Effector memory CD4-positive, alpha-beta T cell (primary cell): ENCODE data around the gene CALR3.

Experiments used
- DNase-seq, 3 donors: peaks; one replicate each; pipeline ENCODE4 v3.0.0-alpha.2; 2020
- H3K27ac ChIP-seq: 2 replicates; pipeline ENCODE4 v1.7.0; 2013; ENCODE audit warnings: mild to moderate bottlenecking, low read length, moderate library complexity; ENCODE audit not compliant: insufficient read depth, poor library complexity, severe bottlenecking
- H3K27me3 ChIP-seq: replicated peaks from 2 replicates; pipeline ENCODE4 v1.7.0; 2013; ENCODE audit warnings: mild to moderate bottlenecking, low read length; ENCODE audit not compliant: insufficient read depth, control insufficient read depth, poor library complexity, severe bottlenecking
- H3K36me3 ChIP-seq: 2 replicates; pipeline ENCODE4 v1.7.0; 2013; ENCODE audit warnings: mild to moderate bottlenecking, low read length, moderate library complexity; ENCODE audit not compliant: control insufficient read depth, insufficient read depth
- H3K4me1 ChIP-seq: 2 replicates; pipeline ENCODE4 v1.7.0; 2013; ENCODE audit warnings: low read length, mild to moderate bottlenecking; ENCODE audit not compliant: control insufficient read depth, insufficient read depth, poor library complexity, severe bottlenecking
- H3K4me3 ChIP-seq: 2 replicates; pipeline ENCODE4 v1.7.0; 2013; ENCODE audit warnings: low read length, low read depth, mild to moderate bottlenecking; ENCODE audit not compliant: insufficient read depth, poor library complexity, severe bottlenecking
- H3K9me3 ChIP-seq: 2 replicates; pipeline ENCODE4 v1.7.0; 2013; ENCODE audit warnings: mild to moderate bottlenecking, low read length, moderate library complexity; ENCODE audit not compliant: control insufficient read depth

CALR3 gene

GRCh38 chr19:16429759-16430091 is 66.2 kb downstream of the CALR3 start:
- peaks cover 16% of the 10 kb centered on the region for H3K36me3 ChIP-seq
- H3K4me3 ChIP-seq: no peak overlapping the region

DNA sequence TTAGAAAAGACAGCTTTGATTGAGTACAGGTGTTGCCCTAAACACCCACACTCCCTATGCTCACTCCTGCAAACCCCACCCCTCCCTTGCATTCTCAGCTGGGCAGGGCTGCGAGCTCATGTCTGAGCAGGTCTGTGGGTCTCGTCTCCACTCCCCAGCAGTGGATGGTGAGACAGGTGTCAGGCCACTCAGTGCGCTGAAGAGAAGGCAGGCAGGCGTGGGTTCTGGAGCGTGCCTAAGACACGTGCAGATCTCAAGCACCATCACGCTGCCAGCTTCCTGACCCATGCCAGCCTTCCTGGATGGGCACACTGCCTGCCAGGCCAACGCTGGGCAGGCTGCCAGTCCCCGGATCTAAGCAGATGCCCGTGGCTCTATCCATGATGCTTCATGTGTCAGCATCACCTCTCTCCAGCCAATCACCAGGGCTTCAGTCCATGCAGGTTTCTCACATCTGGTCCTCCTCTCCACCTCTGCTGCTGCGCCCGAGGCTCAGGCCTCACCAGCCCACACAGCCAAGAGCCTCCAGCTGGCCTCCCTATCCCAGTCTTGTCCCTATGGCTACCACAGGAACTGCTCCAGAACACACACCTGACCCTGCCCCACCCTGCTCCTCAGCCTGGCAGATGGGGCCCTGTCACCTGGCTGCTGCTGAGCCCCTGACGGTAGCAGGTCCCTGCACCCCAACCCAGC is 66.8 kb downstream of the CALR3 start:
- peak overlapping the region; percentile 11 for H3K27ac ChIP-seq
- peaks cover 11% of the 10 kb centered on the region for H3K36me3 ChIP-seq
- H3K4me1 ChIP-seq: no peaks in the 10 kb centered on the region
- DNase-seq: no peak
- H3K27me3 ChIP-seq: no peaks in the 10 kb centered on the region
- no peaks in the 10 kb centered on the region for H3K9me3 ChIP-seq
- H3K4me3 ChIP-seq: no peak overlapping the region

More at GRCh38 chr19:16429759-16430091, 66.2 kb downstream of the CALR3 start:
- no peaks in the 10 kb centered on the region for H3K9me3 ChIP-seq
- DNase-seq: no peak
- peak overlapping the region; percentile 11 for H3K27ac ChIP-seq
- no peaks in the 10 kb centered on the region for H3K27me3 ChIP-seq
- no peaks in the 10 kb centered on the region for H3K4me1 ChIP-seq
